Thyroid gland (tissue), 4 donors: Measurements from ENCODE around the gene ZMYND10. TPM values are rescaled to one million over a fixed set of nuclear protein-coding genes. Genes with fewer than 3 reads are reported as not detected.

Experiments
- DNase-seq, 2 donors: peaks; one replicate each; pipeline ENCODE4 v3.0.0-alpha.2; 2019
- H3K27ac ChIP-seq, 3 donors: fragments of 200-600 bp; sonication (generic); 1 replicate in 2 of 3; 2 replicates in 1 of 3; pipeline ENCODE4 v1.5.1; 2016 to 2019; ENCODE audit warnings: mild to moderate bottlenecking in 1 of 3, moderate library complexity in 1 of 3
- H3K27me3 ChIP-seq: fragments of 200-600 bp; sonication (generic); one replicate; pipeline ENCODE4 v1.5.1; 2019
- H3K36me3 ChIP-seq, 2 donors: fragments of 200-600 bp; sonication (generic); one replicate each; pipeline ENCODE4 v1.5.1; 2016 to 2019
- H3K4me1 ChIP-seq, 2 donors: fragments of 200-600 bp; sonication (generic); one replicate each; pipeline ENCODE4 v1.5.1; 2017 to 2019
- H3K4me3 ChIP-seq, 3 donors: fragments of 200-600 bp; sonication (generic); replicated peaks in 1 of 3; 1 replicate in 2 of 3; 2 replicates in 1 of 3; pipeline ENCODE4 v1.5.1; 2016; ENCODE audit warnings: mild to moderate bottlenecking in 1 of 3
- H3K9me3 ChIP-seq: fragments of 200-600 bp; sonication (generic); one replicate; pipeline ENCODE4 v1.5.1; 2017
- CTCF ChIP-seq, 6 experiments: fragments of 200-600 bp in 3 of 6; fragments of 450-650 bp in 3 of 6; sonication (generic) in 3 of 6; IDR thresholded peaks; one replicate each; pipeline ENCODE4 v1.5.1; 2016 to 2019; ENCODE audit warnings: antibody characterized with exemption in 6 of 6, mild to moderate bottlenecking in 2 of 6, inconsistent platforms in 1 of 6, moderate library complexity in 1 of 6
- POLR2A ChIP-seq, 2 donors: fragments of 450-650 bp; IDR thresholded peaks; one replicate each; pipeline ENCODE4 v1.6.1; 2017; ENCODE audit warnings: antibody characterized with exemption in 2 of 2, mild to moderate bottlenecking in 2 of 2, moderate library complexity in 1 of 2
- WGBS, 2 donors: methylation state at CpG; one replicate each; pipeline ENCODE4 v1.1.5; 2017; 5-methylcytosine and 5-hydroxymethylcytosine counted together
- intact Hi-C: fragments of 100-400 bp; cut with DNase I; formaldehyde crosslinking; loops from one replicate; pipeline ENCODE4 v1.15.1; 2023
- total RNA-seq, 4 donors: library from RNA; depleted of rRNA; stranded (reverse); fragments of >200 nt; gene quantifications; one replicate each; pipeline ENCODE4 v1.2.3, GENCODE V29; 2016

The ZMYND10 gene
- total RNA-seq, 4 donors from 2014 or later: 3.6 to 8.1 (median 4.4) TPM

- 52 to 65% methylated on average over 12 of the region's 12 CpGs for WGBS, 2 donors
- Histone ChIP-seq H3K36me3 (no peaks in the 10 kb centered on the region), H3K27ac (peak overlapping the region; percentile 48 to 88 (median 77)), H3K27me3 (no peaks in the 10 kb centered on the region), H3K9me3 (no peaks in the 10 kb centered on the region), H3K4me3 (peak overlapping the region in 2 of 3 donors; percentile 8 to 57), H3K4me1 (peaks cover 22 to 35% of the 10 kb centered on the region in 2 donors)
- no peak for DNase-seq
- intact Hi-C loops: no loop called here
- no peak for TF ChIP-seq CTCF (IDR thresholded peaks at IDR 0.05)
- TF ChIP-seq POLR2A (IDR thresholded peaks at IDR 0.05): no peak
Measured at GRCh38 chr3:50299929-50300680, 45.4 kb downstream of the ZMYND10 start.

GRCh38 chr3:50299638-50299928 is 45.9 kb downstream of the ZMYND10 start:
- 2 to 3% methylated on average over 9 to 12 of the region's 12 CpGs for WGBS, 2 donors
- DNase-seq: no peak
- Histone ChIP-seq H3K4me3 (peak overlapping the region in 2 of 3 donors; percentile 8 to 57), H3K27ac (peak overlapping the region; percentile 48 to 88 (median 77)), H3K36me3 (no peaks in the 10 kb centered on the region), H3K4me1 (peaks cover 22 to 35% of the 10 kb centered on the region in 2 donors), H3K27me3 (no peaks in the 10 kb centered on the region), H3K9me3 (no peaks in the 10 kb centered on the region)
- intact Hi-C loops: no loop called here
- TF ChIP-seq POLR2A (IDR thresholded peaks at IDR 0.05) (no peak), CTCF (IDR thresholded peaks at IDR 0.05) (no peak)

- WGBS, 2 donors: 0 to 1% methylated on average over 21 to 34 of the region's 61 CpGs
- Histone ChIP-seq H3K36me3 (no peaks in the 10 kb centered on the region), H3K4me3 (peak within 1 kb of the TSS; percentile 32 to 68 (median 57)), H3K27me3 (no peaks in the 10 kb centered on the region), H3K9me3 (no peaks in the 10 kb centered on the region), H3K27ac (peak within 1 kb of the TSS; percentile 65 to 88 (median 88)), H3K4me1 (peaks cover 22 to 35% of the 10 kb centered on the region in 2 donors)
- DNase-seq: peak; percentile 99
- intact Hi-C loops: no loop called here
- TF ChIP-seq POLR2A (IDR thresholded peaks at IDR 0.05) (peak; percentile 59 to 93), CTCF (IDR thresholded peaks at IDR 0.05) (peak in 5 of 6 experiments; percentile 14 to 49 (median 43))
Measured at GRCh38 chr3:50298836-50299637, 46.5 kb downstream of the ZMYND10 start, which contains the start of the genes HYAL3 and NAA80. Gene HYAL3, minus strand, starts transcription at chr3:50299405. Its CDS starts 3,803 bp downstream, at chr3:50295602. Gene NAA80, minus strand, starts transcription at chr3:50299405. Its CDS starts 1,942 bp downstream, at chr3:50297463.

GRCh38 chr3:50297896-50298725 is 47.4 kb downstream of the ZMYND10 start:
- Histone ChIP-seq H3K27me3 (no peaks in the 10 kb centered on the region), H3K36me3 (no peaks in the 10 kb centered on the region), H3K4me3 (peak overlapping the region in 2 of 3 donors; percentile 12 to 68), H3K4me1 (peaks cover 19 to 31% of the 10 kb centered on the region in 2 donors), H3K27ac (peak overlapping the region; percentile 65 to 88 (median 84)), H3K9me3 (no peaks in the 10 kb centered on the region)
- intact Hi-C loops: no loop called here
- WGBS, 2 donors: 55 to 67% methylated on average over 6 to 9 of the region's 9 CpGs
- DNase-seq: no peak
- TF ChIP-seq POLR2A (IDR thresholded peaks at IDR 0.05) (no peak), CTCF (IDR thresholded peaks at IDR 0.05) (no peak)
